HL-60 (cell line): ENCODE measurements around the gene HYOU1.

Experiments used
- POLR2AphosphoS5 ChIP-seq: IDR thresholded peaks from 2 replicates; pipeline ENCODE4 v1.6.1; 2012; ENCODE audit warnings: low read depth
- TF ChIP-seq, protein P1 (sequence below): IDR thresholded peaks from one replicate; pipeline ENCODE4 v1.5.1; 2011; ENCODE audit warnings: low read length, control low read depth, inconsistent platforms; ENCODE audit not compliant: insufficient read depth
- TF ChIP-seq, protein P2 (sequence below): IDR thresholded peaks from 2 replicates; pipeline ENCODE4 v1.6.1; 2012; ENCODE audit warnings: low read depth; ENCODE audit not compliant: insufficient replicate concordance

DNA sequence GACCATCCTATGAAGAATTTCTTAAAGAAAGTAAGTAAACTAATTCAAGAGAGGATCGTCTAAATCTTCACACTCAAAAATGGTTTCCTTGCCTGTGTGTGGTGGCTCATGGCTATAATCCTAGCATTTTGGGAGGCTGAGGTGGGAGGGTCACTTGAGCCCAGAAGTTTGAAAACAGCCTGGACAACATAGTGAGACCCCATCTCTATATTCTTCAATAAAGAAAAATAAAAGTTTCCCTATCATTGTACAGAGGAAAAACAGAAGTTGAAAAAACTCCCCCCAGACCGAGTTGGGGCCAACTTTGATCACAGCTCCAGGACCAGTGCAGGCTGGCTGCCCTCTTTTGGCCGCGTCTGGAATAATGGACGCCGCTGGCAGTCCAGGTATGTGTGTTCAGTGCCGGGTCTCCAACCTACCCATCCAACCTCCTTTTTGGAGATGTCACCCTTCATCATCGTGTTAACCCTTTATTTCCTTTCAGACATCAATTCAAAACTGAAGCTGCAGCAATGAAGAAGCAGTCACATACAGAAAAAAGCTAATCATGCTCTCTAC lies 41.9 kb downstream of the HYOU1 start:
- TF ChIP-seq, protein P1, sequence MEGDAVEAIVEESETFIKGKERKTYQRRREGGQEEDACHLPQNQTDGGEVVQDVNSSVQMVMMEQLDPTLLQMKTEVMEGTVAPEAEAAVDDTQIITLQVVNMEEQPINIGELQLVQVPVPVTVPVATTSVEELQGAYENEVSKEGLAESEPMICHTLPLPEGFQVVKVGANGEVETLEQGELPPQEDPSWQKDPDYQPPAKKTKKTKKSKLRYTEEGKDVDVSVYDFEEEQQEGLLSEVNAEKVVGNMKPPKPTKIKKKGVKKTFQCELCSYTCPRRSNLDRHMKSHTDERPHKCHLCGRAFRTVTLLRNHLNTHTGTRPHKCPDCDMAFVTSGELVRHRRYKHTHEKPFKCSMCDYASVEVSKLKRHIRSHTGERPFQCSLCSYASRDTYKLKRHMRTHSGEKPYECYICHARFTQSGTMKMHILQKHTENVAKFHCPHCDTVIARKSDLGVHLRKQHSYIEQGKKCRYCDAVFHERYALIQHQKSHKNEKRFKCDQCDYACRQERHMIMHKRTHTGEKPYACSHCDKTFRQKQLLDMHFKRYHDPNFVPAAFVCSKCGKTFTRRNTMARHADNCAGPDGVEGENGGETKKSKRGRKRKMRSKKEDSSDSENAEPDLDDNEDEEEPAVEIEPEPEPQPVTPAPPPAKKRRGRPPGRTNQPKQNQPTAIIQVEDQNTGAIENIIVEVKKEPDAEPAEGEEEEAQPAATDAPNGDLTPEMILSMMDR, result no peak
- no peak for TF ChIP-seq POLR2AphosphoS5
- TF ChIP-seq, protein P2, sequence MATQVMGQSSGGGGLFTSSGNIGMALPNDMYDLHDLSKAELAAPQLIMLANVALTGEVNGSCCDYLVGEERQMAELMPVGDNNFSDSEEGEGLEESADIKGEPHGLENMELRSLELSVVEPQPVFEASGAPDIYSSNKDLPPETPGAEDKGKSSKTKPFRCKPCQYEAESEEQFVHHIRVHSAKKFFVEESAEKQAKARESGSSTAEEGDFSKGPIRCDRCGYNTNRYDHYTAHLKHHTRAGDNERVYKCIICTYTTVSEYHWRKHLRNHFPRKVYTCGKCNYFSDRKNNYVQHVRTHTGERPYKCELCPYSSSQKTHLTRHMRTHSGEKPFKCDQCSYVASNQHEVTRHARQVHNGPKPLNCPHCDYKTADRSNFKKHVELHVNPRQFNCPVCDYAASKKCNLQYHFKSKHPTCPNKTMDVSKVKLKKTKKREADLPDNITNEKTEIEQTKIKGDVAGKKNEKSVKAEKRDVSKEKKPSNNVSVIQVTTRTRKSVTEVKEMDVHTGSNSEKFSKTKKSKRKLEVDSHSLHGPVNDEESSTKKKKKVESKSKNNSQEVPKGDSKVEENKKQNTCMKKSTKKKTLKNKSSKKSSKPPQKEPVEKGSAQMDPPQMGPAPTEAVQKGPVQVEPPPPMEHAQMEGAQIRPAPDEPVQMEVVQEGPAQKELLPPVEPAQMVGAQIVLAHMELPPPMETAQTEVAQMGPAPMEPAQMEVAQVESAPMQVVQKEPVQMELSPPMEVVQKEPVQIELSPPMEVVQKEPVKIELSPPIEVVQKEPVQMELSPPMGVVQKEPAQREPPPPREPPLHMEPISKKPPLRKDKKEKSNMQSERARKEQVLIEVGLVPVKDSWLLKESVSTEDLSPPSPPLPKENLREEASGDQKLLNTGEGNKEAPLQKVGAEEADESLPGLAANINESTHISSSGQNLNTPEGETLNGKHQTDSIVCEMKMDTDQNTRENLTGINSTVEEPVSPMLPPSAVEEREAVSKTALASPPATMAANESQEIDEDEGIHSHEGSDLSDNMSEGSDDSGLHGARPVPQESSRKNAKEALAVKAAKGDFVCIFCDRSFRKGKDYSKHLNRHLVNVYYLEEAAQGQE, result no peak
